Right ventricle myocardium inferior (tissue), 1 donor: ENCODE results near the gene DMWD. TPM values are rescaled to one million over a fixed set of nuclear protein-coding genes. Genes with fewer than 3 reads are reported as not detected.

Experiments used
- ATAC-seq: fragments of 200-7000 bp; cut with Tn5 transposase; one replicate; pipeline ENCODE4 v1.9.1; 2020; ENCODE audit warnings: mild to moderate bottlenecking, moderate library complexity
- DNase-seq: peaks from one replicate; pipeline ENCODE4 v3.0.0; 2021; ENCODE audit errors: missing footprints
- intact Hi-C: fragments of 100-400 bp; cut with DNase I; formaldehyde crosslinking; loops from one replicate; pipeline ENCODE4 v1.11.0; 2022
- total RNA-seq: library from RNA; stranded (reverse); fragmentation: NEBNext Ultra II Directional; extraction: Animal tissue kit (Norgen Biotek cat#: 25700); gene quantifications from one replicate; pipeline ENCODE4 v1.2.1, GENCODE V29; 2021
- donor health status: DM: no; HTN: yes; CAD: no; lungs with severe emphysema.

The DMWD gene
- total RNA-seq, 1 donor from 2014 or later, result 52.0 TPM

DNA sequence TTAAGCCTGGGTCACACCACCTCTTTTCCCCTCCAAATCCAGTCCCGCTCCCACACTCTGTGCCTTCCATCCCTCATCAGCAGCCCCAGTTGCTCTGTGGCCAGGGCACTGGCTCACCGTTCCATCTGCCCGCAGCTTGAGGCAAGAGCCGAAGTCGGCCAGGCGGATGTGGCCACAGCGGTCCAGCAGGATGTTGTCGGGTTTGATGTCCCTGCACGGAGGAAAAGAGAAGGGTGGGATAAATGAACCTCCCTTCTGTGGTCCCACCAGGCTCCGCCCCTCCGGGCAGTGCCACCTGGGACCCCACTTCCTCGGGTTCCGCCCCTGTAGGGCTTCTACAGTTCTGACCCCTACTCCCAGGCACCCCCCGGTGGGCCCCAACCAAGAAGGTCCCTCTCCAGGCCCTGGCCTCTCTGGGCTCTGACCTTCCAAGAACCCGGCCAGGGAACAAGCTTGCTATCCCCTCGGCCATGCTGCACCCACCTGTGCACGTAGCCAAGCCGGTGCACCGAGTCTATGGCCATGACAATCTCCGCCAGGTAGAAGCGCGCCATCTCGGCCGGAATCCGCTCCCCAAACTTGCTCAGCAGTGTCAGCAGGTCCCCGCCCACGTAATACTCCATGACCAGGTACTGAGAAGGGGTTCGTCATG, 14.5 kb downstream of the DMWD start:
- intact Hi-C loops, result no loop called here
- ATAC-seq (no peak), DNase-seq (no peak)

- DNase-seq (no peak), ATAC-seq (no peak)
- intact Hi-C loops, result no loop called here
Measured at GRCh38 chr19:45777395-45777961, 15.2 kb downstream of the DMWD start.

DNA sequence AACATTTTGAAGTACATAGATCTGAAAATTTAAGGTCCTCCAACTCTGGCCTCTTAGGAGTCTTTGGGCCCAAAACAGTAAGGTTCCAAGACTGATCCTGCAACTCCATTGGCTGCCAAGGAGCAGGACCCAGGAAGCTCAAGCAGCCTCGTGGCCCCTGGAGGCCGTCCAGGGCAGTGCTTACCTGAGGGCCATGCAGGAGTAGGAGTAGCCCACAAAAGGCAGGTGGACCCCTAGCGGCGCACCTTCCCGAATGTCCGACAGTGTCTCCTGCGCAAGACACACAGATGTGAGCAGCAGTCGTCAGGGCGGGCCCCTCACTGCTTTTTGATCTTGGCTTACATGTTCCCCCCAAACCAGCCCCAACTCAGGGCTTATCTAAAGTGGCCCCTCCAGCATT, 17.9 kb downstream of the DMWD start:
- ATAC-seq (no peak), DNase-seq (peak; percentile 56)
- intact Hi-C loops, result loop anchor here (5.0 kb wide), 1 partner anchor 88 kb away; the partner anchor contains the start of genes FOXA3 and SYMPK

DNA sequence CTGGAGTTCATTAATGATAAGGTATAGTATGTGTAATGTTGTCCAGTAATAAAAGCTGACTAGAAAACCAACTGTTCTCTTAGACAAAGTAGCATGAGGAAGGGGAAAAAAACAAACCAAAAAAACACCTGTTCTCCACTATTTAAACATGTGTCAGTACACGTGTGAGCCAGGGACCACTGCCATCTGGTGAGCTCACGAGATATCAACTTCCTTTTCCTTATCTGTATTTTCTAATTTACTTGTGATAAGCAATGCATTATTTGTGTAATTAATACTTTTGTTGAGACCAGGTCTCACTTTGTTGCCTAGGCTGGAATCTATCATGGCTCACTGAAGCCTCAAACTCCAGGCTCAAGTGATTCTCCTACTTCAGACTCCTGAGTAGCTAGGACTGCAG, 19.3 kb downstream of the DMWD start:
- intact Hi-C loops, result loop anchor here (5.0 kb wide), 1 partner anchor 89 kb away; the partner anchor contains the start of genes FOXA3 and SYMPK
- DNase-seq (peak; percentile 15), ATAC-seq (no peak)

DNA sequence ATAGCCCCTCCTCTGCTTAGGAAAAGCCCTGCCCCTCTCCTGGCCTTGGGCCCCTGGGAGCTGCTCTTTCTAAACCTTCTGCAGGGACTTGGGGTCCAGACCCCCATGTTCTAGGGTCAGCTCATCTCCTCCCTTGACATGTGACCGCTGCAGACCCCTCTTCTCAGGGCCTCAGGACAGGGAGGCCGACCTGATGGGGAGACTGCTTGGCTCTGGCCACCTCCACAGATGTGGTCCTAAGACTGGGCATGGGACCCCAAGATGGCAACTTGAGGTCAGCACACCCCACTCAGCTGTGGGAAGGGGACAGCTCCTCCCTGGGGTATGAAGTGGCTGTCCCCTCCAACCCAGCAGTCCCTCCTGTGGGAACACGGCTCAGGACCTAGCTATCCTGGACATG, 19.7 kb downstream of the DMWD start:
- ATAC-seq, result no peak

DNA sequence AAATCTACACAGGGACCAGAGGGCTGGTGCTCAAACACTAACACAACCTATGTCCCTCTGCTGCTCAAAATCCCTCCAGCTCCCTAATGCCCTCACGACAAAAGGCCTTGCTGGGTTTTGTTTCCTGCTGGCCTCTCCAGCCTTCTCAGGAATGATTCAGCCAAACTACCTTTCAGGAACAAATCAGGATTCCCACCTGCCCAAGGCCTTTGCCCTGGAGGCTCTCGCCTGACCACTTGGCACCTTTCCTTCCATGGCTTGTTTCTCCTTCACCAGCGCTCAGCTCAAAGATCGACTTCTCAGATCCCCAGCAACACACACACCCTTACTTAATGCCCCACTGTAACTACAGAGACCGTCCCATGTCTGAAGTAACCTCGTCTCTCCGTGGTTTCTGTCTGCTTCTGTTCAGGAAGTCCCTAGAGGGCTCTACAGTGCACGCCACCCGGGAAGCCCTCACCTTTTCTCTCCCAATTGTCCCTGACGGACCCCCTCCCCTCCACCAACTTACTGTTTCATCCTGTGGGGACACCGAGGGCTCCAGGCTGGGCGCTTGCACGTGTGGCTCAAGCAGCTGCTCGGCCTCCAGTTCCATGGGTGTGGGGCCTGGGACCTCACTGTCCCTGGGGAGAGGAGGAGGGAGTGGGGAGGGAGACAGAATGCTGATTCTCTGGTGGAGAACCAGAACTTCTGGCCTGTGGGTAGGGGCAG, 20.4 kb downstream of the DMWD start:
- intact Hi-C loops, result loop anchor here (5.0 kb wide), 1 partner anchor 90 kb away; the partner anchor contains the start of genes FOXA3 and SYMPK
- ATAC-seq, result no peak
- no peak for DNase-seq

More for the DNA sequence above, 19.7 kb downstream of the DMWD start:
- intact Hi-C loops, result loop anchor here (5.0 kb wide), 1 partner anchor 89 kb away; the partner anchor contains the start of genes FOXA3 and SYMPK
- DNase-seq, result no peak

GRCh38 chr19:45771311-45771933, 21.2 kb downstream of the DMWD start:
- intact Hi-C loops, result loop anchor here (5.0 kb wide), 1 partner anchor 91 kb away; the partner anchor contains the start of genes FOXA3 and SYMPK
- ATAC-seq (no peak), DNase-seq (no peak)

DNA sequence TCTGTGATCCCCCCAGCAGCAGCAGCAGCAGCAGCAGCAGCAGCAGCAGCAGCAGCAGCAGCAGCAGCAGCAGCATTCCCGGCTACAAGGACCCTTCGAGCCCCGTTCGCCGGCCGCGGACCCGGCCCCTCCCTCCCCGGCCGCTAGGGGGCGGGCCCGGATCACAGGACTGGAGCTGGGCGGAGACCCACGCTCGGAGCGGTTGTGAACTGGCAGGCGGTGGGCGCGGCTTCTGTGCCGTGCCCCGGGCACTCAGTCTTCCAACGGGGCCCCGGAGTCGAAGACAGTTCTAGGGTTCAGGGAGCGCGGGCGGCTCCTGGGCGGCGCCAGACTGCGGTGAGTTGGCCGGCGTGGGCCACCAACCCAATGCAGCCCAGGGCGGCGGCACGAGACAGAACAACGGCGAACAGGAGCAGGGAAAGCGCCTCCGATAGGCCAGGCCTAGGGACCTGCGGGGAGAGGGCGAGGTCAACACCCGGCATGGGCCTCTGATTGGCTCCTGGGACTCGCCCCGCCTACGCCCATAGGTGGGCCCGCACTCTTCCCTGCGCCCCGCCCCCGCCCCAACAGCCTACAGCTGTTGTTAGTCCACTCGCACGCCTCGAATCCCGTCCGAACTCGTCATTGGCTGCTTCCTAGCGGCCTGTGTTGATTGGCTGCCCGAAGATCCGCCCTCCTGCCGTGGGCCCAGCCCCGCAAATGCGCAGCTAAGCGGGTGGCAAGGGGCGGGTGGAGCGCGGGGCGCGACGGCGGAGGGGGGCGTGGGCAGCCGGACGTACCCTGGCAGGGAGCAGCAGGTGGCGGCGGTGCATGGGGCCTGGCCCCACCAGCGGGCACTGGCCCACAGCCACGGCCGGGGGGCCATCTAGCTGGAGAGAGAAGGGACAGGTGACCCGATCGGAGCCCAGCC, 22.2 kb downstream of the DMWD start:
- peak; percentile 81 for ATAC-seq
- intact Hi-C loops, result loop anchor here (1.0 to 5.0 kb wide), 4 partner anchors 12 to 92 kb away; partner anchors contain the start of genes DMPK, FOXA3 and SYMPK
- DNase-seq, result peak; percentile 97

DNA sequence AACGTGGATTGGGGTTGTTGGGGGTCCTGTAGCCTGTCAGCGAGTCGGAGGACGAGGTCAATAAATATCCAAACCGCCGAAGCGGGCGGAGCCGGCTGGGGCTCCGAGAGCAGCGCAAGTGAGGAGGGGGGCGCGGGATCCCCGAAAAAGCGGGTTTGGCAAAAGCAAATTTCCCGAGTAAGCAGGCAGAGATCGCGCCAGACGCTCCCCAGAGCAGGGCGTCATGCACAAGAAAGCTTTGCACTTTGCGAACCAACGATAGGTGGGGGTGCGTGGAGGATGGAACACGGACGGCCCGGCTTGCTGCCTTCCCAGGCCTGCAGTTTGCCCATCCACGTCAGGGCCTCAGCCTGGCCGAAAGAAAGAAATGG, 22.8 kb downstream of the DMWD start:
- DNase-seq, result no peak
- intact Hi-C loops, result loop anchor here (1.0 to 5.0 kb wide), 4 partner anchors 12 to 92 kb away; partner anchors contain the start of genes DMPK, FOXA3 and SYMPK
- ATAC-seq, result no peak

DNA sequence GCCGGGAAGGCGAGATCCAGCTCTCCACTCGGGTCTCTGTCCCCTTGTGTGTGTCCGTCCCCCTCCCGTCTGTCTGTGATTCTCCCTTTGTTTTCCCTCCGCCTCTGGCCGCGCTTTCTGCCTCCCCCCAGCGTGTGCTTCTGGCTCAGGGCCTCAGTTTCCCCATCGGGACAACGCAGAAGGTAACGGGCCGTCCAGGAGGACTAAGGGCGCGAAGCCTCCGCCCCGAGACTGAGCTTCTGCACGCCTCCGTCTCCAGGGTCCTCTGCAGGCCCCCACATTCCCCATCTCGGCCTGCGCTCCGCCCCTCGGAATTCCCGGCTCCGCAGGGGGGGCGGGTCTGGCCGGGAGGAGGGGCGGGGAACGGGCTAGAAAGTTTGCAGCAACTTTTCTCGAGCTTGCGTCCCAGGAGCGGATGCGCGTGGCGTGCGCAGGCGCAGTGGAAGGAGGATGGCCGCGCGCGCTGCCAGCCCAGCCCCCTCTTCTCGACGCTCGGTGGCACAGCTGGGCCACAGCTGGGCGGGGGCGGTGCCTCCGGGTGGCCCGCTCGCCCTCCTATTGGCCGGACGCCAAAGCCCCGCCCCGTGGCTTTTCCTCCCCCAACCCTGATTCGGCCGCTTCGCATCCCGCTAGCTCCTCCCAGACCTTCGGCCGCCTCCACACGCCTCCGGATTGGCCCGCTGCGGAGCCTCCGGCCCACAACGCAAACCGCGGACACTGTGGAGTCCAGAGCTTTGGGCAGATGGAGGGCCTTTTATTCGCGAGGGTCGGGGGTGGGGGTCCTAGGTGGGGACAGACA, 23.5 kb downstream of the DMWD start, which contains the start of gene SIX5:
SIX5 (minus strand) TSS at position 269 of the 799 bp plus-strand sequence. CDS start 408 bp downstream, outside the sequence.
- DNase-seq, result peak; percentile 98
- peak; percentile 69 for ATAC-seq
- intact Hi-C loops, result loop anchor here (1.0 kb wide), 1 partner anchor 52 kb away; no protein-coding TSS in a partner anchor

DNA sequence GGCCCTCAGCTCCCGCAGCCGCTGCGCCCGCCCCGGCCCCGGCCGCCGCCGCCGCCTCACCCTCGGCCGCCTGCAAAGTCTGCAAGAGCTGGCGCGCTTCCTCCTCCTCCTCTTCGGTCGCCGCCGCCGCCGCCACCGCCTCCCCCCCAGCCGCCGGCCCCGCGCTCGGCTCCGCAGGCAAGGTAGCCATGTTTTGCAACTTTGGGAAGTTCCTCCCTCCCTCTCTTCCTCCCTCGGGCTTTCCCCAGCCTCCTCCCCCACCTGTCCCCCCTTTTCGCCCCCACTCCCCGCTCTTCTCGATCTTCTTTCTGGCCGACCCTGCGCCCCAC, 24.0 kb downstream of the DMWD start:
- no peak for ATAC-seq
- intact Hi-C loops, result loop anchor here (1.0 kb wide), 1 partner anchor 51 kb away; no protein-coding TSS in a partner anchor
- no peak for DNase-seq

DNA sequence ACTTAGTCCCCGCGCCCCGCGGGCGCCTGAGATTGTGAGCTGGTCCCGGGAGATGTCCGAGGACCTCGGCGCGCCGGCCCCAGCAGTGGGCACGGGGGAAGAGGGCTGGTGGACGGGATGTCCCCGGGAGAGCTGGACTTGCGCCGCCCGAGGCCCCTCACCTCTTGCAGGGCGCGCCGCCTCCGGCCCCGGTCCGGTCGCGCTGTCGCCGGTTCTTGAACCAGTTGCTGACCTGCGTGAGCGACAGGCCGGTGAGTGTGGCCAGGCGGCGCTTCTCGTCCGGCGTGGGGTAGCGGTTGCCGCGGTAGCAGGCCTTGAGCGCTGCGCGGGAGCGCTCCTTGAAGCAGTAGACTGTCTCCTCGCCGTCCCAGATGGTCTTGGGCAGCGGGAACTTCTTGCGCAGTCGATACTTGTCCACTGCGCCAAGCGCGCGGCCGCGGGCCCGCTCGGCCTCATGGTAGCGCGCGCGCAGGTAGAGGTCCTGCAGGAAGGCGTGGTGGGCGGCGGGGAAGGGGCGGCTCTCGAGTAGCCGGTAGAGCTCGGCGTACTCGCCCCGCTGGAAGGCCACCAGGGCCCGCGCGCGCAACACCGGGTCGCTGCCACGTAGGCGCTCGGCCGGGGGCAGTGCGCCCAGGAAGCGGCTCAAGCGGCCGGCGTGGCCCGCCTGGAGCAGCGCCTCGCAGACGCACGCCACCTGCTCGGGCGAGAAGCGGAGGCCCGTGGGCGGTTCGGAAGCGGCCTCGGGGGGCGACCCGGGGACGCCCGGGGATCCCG, 24.6 kb downstream of the DMWD start:
- intact Hi-C loops, result loop anchor here (1.0 to 2.0 kb wide), 2 partner anchors 51 to 75 kb away; partner anchors contain the start of gene QPCTL
- DNase-seq (peak; percentile 88), ATAC-seq (no peak)

- DNase-seq, result peak; percentile 82
- ATAC-seq, result peak; percentile 4
- intact Hi-C loops, result loop anchor here (2.0 kb wide), 1 partner anchor 75 kb away; the partner anchor contains the start of gene QPCTL
Measured at GRCh38 chr19:45767410-45767880, 25.2 kb downstream of the DMWD start.

DNA sequence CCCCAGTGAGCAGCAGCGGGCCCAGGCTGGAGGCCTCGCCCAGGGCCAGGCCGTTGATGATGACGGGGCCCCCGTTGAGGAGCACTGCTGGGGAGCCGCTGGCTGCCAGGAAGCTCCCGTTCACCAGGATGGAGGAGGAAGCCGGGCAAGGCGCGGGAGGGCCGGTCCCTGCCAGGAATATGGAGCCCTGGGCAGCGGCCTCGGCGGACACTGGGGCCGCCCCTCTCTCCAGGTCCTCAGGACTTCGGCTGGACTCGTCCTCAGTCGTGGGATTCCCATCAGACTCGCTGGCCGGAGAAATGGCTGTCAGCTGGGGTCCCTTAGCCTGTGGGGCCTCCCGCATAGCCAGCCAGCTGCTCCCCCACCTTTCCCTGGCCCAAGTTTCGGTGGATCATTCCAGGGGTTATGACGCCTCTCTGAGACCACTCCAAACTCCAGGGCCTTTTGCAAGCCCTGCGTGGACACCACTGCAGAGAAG, 25.7 kb downstream of the DMWD start:
- peak; percentile 81 for DNase-seq
- intact Hi-C loops, result loop anchor here (2.0 kb wide), 1 partner anchor 74 kb away; the partner anchor contains the start of gene QPCTL
- no peak for ATAC-seq

DNA sequence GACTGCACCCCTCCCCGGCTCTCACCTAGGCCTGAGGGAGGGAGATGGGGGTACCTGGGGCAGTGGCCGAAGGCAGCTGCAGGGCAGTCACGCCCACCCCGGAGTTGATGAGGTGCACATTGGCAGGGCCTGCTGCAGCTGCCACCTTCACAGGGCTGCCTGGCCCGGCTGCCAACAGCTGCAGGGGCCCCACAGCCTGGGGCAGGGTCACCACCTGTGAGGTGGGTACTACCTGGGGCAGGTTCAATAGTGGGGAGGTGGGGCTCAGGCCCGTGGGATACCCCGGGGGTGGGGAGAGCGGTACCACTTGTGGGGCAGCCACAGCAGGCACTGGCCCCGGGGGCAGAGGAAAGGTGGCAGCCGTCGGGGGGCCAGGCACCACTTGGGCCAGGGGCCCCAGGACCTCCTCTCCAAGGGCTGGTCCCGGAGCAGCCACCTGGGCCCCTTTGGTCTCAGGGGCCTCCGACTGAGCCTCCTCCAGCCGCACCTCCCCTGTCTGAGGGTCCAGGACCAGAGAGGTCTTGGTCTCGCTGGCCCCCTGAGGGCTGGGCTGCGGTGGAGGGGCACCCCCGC, 26.3 kb downstream of the DMWD start:
- DNase-seq (no peak), ATAC-seq (no peak)
- intact Hi-C loops, result loop anchor here (2.0 kb wide), 1 partner anchor 74 kb away; the partner anchor contains the start of gene QPCTL
